OCI-LY7 (cell line): ENCODE data around the gene GDF2. TPM values are rescaled to one million over a fixed set of nuclear protein-coding genes. Genes with fewer than 3 reads are reported as not detected.

Source experiments
- BruUV-seq: library from RNA; stranded (reverse); fragments of 400-500 nt; replicated peaks from 2 replicates; lab custom pipeline; 2021; lab: Mats Ljungman, UMichigan
- CTCF ChIA-PET: fragments of 300-600 bp; sonication (Branson Sonifier 250); formaldehyde crosslinking; loops from one replicate; lab custom pipeline; 2022; ENCODE audit warnings: antibody characterized with exemption; ENCODE audit not compliant: unreplicated experiment; lab: Charles Lee
- POLR2A ChIA-PET: fragments of 300-600 bp; sonication (Branson Sonifier 250); formaldehyde crosslinking; loops from one replicate; lab custom pipeline; 2022; ENCODE audit warnings: antibody characterized with exemption; lab: Charles Lee
- DNase-seq: peaks from one replicate; pipeline ENCODE4 v3.0.0-alpha.2; 2015; ENCODE audit warnings: low spot score
- H2AFZ ChIP-seq: fragments of 200-600 bp; sonication (generic), shearing (Covaris generic); 2 replicates; pipeline ENCODE4 v1.6.1; 2014; ENCODE audit warnings: mild to moderate bottlenecking, antibody characterized with exemption, low read length, moderate library complexity
- H3K27ac ChIP-seq: fragments of 200-600 bp; sonication (generic); 2 replicates; pipeline ENCODE4 v1.5.1; 2014; ENCODE audit warnings: mixed run types, low read depth, mild to moderate bottlenecking, moderate library complexity, low read length, inconsistent platforms; ENCODE audit not compliant: poor library complexity, severe bottlenecking
- H3K36me3 ChIP-seq: fragments of 200-600 bp; sonication (generic); 2 replicates; pipeline ENCODE4 v1.6.1; 2014; ENCODE audit warnings: mild to moderate bottlenecking, antibody characterized with exemption, low read length, moderate library complexity, mixed read lengths; ENCODE audit not compliant: insufficient read depth
- H3K4me1 ChIP-seq: fragments of 200-600 bp; sonication (generic); 2 replicates; pipeline ENCODE4 v1.5.1; 2014; ENCODE audit warnings: mild to moderate bottlenecking, low read length; ENCODE audit not compliant: insufficient read depth, poor library complexity, severe bottlenecking
- H3K4me2 ChIP-seq: fragments of 200-600 bp; sonication (generic); 2 replicates; pipeline ENCODE4 v1.6.1; 2014; ENCODE audit warnings: mild to moderate bottlenecking, low read length
- H3K4me3 ChIP-seq: fragments of 200-600 bp; sonication (generic); 2 replicates; pipeline ENCODE4 v1.5.1; 2014; ENCODE audit warnings: mild to moderate bottlenecking, low read depth, low read length; ENCODE audit not compliant: poor library complexity, severe bottlenecking
- H3K79me2 ChIP-seq: fragments of 200-600 bp; sonication (generic); 2 replicates; pipeline ENCODE4 v1.6.1; 2016; ENCODE audit warnings: low read depth, mild to moderate bottlenecking, low read length, moderate library complexity, mixed read lengths; ENCODE audit not compliant: insufficient read depth
- H3K9me2 ChIP-seq: fragments of 200-600 bp; sonication (generic); 2 replicates; pipeline ENCODE4 v1.6.1; 2016; ENCODE audit warnings: mild to moderate bottlenecking, low read length, mixed read lengths; ENCODE audit not compliant: insufficient read depth
- H3K9me3 ChIP-seq: fragments of 200-600 bp; sonication (generic); 2 replicates; pipeline ENCODE4 v1.6.1; 2014; ENCODE audit warnings: mild to moderate bottlenecking, mixed run types, low read length, mixed read lengths
- H4K20me1 ChIP-seq: fragments of 200-600 bp; sonication (generic); 2 replicates; pipeline ENCODE4 v1.6.1; 2014; ENCODE audit warnings: mild to moderate bottlenecking, antibody characterized with exemption, low read length, moderate library complexity, mixed read lengths; ENCODE audit not compliant: insufficient read depth
- EZH2phosphoT487 ChIP-seq: fragments of 200-600 bp; sonication (generic); IDR thresholded peaks from 2 replicates; pipeline ENCODE4 v1.6.1; 2018; ENCODE audit warnings: low read depth, borderline replicate concordance, mild to moderate bottlenecking, mixed run types, antibody characterized with exemption, low read length, moderate library complexity, mixed read lengths
- intact Hi-C: fragments of 100-400 bp; cut with micrococcal nuclease; formaldehyde crosslinking; loops from one replicate; pipeline ENCODE4 v1.10.0; 2022; ENCODE audit not compliant: unreplicated experiment
- total RNA-seq, 2 experiments: library from RNA; depleted of rRNA in 1 of 2; stranded (reverse); fragments of >200 nt in 1 of 2; shearing (Covaris generic) in 1 of 2; gene quantifications; 2 replicates each; pipeline ENCODE4 v1.2.3, GENCODE V29; 2014 to 2022
- TF ChIP-seq, protein P1 (sequence below): fragments of 200-600 bp; sonication (generic); conservative IDR thresholded peaks from 2 replicates; pipeline ENCODE4 v1.5.1; 2014; ENCODE audit warnings: mild to moderate bottlenecking, antibody characterized with exemption, low read length, moderate library complexity, mixed read lengths

The GDF2 gene
- total RNA-seq, 2 experiments from 2014 or later: not detected

DNA sequence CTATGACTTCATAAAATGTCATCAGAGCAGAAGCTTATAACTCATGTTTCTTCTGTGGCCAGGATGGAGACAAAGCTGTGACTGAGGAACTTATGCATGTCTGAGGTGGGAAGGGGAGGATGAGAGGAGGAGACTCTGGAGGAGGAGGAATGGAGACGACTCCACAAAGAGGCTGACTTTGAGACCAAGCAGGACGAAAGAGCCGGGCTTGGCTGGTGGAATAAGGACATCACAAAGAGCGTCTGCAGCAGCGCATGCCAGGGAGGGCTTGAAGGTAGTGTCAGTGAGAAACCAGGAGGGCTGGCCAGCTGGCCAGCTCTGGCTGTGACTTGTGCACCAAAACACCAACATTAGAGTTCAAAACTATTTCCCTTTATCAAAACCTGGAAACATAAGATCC lies 6.1 kb upstream of the GDF2 start:
- ChIA-PET CTCF (interaction anchor here (0.6 kb wide), 1 partner anchor 21 kb away, joined by 3 read pairs; no protein-coding TSS in a partner anchor), POLR2A (no interaction called here)
- TF ChIP-seq, protein P1, sequence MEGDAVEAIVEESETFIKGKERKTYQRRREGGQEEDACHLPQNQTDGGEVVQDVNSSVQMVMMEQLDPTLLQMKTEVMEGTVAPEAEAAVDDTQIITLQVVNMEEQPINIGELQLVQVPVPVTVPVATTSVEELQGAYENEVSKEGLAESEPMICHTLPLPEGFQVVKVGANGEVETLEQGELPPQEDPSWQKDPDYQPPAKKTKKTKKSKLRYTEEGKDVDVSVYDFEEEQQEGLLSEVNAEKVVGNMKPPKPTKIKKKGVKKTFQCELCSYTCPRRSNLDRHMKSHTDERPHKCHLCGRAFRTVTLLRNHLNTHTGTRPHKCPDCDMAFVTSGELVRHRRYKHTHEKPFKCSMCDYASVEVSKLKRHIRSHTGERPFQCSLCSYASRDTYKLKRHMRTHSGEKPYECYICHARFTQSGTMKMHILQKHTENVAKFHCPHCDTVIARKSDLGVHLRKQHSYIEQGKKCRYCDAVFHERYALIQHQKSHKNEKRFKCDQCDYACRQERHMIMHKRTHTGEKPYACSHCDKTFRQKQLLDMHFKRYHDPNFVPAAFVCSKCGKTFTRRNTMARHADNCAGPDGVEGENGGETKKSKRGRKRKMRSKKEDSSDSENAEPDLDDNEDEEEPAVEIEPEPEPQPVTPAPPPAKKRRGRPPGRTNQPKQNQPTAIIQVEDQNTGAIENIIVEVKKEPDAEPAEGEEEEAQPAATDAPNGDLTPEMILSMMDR: no peak
- no peak for TF ChIP-seq EZH2phosphoT487
- no peaks in the 10 kb centered on the region for H3K4me1 ChIP-seq
- H3K9me2 ChIP-seq: no peaks in the 10 kb centered on the region
- intact Hi-C loops: loop anchor here (10.0 kb wide), 1 partner anchor 59 kb away; no protein-coding TSS in a partner anchor
- no peaks in the 10 kb centered on the region for H4K20me1 ChIP-seq
- H3K4me3 ChIP-seq: no peak overlapping the region
- H3K27ac ChIP-seq: no peak overlapping the region
- no peak overlapping the region for H3K4me2 ChIP-seq
- H3K79me2 ChIP-seq: no peaks in the 10 kb centered on the region
- no peaks in the 10 kb centered on the region for H3K9me3 ChIP-seq
- no TSS peak for BruUV-seq
- no peaks in the 10 kb centered on the region for H3K36me3 ChIP-seq
- DNase-seq: no peak
- H2AFZ ChIP-seq: no peak overlapping the region

DNA sequence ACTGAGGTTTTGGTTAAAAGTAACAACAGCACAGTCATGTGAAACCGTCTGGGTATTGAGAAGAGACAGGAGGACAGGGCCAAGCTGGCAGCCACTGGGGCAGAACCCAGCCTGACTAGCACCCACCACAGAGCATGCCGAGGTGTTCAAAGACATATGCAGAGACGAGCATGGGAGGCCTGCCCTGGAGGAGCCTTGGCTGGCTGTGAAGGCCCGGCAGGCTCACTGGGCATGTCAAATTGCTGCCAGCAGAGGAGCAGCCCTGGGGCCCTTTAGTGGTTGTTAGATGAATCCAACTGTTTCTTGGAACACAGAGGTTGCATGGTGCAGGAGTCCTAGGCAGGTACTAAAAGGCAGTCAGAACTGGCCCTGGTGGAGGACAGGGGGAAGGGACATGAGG lies 5.0 kb upstream of the GDF2 start:
- TF ChIP-seq EZH2phosphoT487: no peak
- TF ChIP-seq, protein P1: no peak
- intact Hi-C loops: loop anchor here (10.0 kb wide), 1 partner anchor 58 kb away; no protein-coding TSS in a partner anchor
- H3K9me3 ChIP-seq: no peaks in the 10 kb centered on the region
- no TSS peak for BruUV-seq
- no peaks in the 10 kb centered on the region for H4K20me1 ChIP-seq
- no peaks in the 10 kb centered on the region for H3K36me3 ChIP-seq
- no peak overlapping the region for H2AFZ ChIP-seq
- POLR2A ChIA-PET: no interaction called here
- no peak overlapping the region for H3K4me3 ChIP-seq
- no peak overlapping the region for H3K27ac ChIP-seq
- H3K9me2 ChIP-seq: no peaks in the 10 kb centered on the region
- CTCF ChIA-PET: no interaction called here
- no peaks in the 10 kb centered on the region for H3K79me2 ChIP-seq
- no peak for DNase-seq
- H3K4me2 ChIP-seq: no peak overlapping the region
- H3K4me1 ChIP-seq: no peaks in the 10 kb centered on the region

DNA sequence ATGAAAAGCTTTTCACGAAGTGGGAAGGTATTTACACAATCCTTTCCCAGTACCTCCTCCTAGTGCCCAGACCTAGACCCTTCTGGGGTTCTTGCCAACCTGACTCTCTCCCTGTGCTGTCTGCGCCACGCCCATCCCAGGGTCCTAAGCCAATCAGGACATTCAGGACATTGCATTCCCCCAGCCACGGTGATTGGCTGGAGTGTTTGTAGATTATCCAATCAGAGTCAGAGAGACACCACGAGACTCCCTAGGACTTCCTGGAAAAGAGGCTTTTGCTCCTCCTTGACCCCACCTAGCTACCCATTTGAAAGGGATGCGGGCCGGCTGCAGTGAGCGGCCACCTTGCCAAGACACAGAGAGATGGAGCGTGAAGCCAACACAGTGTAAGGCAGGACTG lies 3.5 kb upstream of the GDF2 start:
- Histone ChIP-seq H3K4me3 (no peak overlapping the region), H3K36me3 (no peaks in the 10 kb centered on the region), H4K20me1 (no peaks in the 10 kb centered on the region), H3K9me2 (no peaks in the 10 kb centered on the region), H3K9me3 (no peaks in the 10 kb centered on the region), H3K27ac (no peak overlapping the region), H2AFZ (peak overlapping the region; percentile 38), H3K4me1 (no peaks in the 10 kb centered on the region), H3K79me2 (no peaks in the 10 kb centered on the region), H3K4me2 (no peak overlapping the region)
- DNase-seq: peak; percentile 16
- TF ChIP-seq EZH2phosphoT487: no peak
- TF ChIP-seq, protein P1: no peak
- ChIA-PET POLR2A (no interaction called here), CTCF (interaction anchor here (1.0 kb wide), 1 partner anchor 32 kb away, joined by 4 read pairs; no protein-coding TSS in a partner anchor)
- no TSS peak for BruUV-seq
- intact Hi-C loops: loop anchor here (10.0 kb wide), 1 partner anchor 56 kb away; no protein-coding TSS in a partner anchor
